ENCODE measurements around the gene DOCK10. TPM values are rescaled to one million over a fixed set of nuclear protein-coding genes. Genes with fewer than 3 reads are reported as not detected.

The DOCK10 gene
- total and polyA plus RNA-seq, 10 of the 15 experiments (the other 5 are each of a cell fraction or from before 2014, with no cell fraction given): 16.9 to 120 (median 85.5) TPM

GRCh38 chr2:224951723-224952481 lies 90.4 kb downstream of the DOCK10 start (continued):
- peak; percentile 52 for TF ChIP-seq RELB (IDR thresholded peaks at IDR 0.05; ENCODE audit: low read depth)
- no peak for TF ChIP-seq ZNF217 (IDR thresholded peaks at IDR 0.05)
- TF ChIP-seq NFYB (IDR thresholded peaks at IDR 0.05; ENCODE audit: insufficient read depth, low read depth, low read length): no peak
- no peak for TF ChIP-seq MLLT1 (IDR thresholded peaks at IDR 0.05)
- peak in 1 of 2 experiments; percentile 61; a peak in 1 of 4 replicates for TF ChIP-seq ETV6 (conservative IDR thresholded peaks at IDR 0.05 in 1 of 2, IDR thresholded peaks at IDR 0.05 in 1 of 2; ENCODE audit: borderline replicate concordance in 1 of 2, low read depth in 1 of 2)
- no peak for TF ChIP-seq KAT2A (conservative IDR thresholded peaks at IDR 0.05; ENCODE audit: control insufficient read depth, low read depth, low read length)
- no peak for TF ChIP-seq WRNIP1 (IDR thresholded peaks at IDR 0.05; ENCODE audit: borderline replicate concordance, low read depth, low read length)
- no peak for TF ChIP-seq SMARCA5 (IDR thresholded peaks at IDR 0.05)
- peak; percentile 71; the same call in 1 of the 2 replicates for TF ChIP-seq PML (IDR thresholded peaks at IDR 0.05; ENCODE audit: low read length)
- TF ChIP-seq CHD2 (IDR thresholded peaks at IDR 0.05; ENCODE audit: borderline replicate concordance, low read depth, low read length): no peak
- no peak for TF ChIP-seq ZNF592 (IDR thresholded peaks at IDR 0.05)
- TF ChIP-seq CBX5 (IDR thresholded peaks at IDR 0.05; ENCODE audit: low read depth): no peak
- peak; percentile 91; the same call in 1 of the 2 replicates for TF ChIP-seq FOXM1 (IDR thresholded peaks at IDR 0.05; ENCODE audit: low read depth, low read length)
- TF ChIP-seq RAD21 (IDR thresholded peaks at IDR 0.05; ENCODE audit: insufficient read depth, low read depth, low read length): no peak
- TF ChIP-seq BACH1 (IDR thresholded peaks at IDR 0.05; ENCODE audit: borderline replicate concordance): no peak
- peak; percentile 63; the same call in 1 of the 2 replicates for TF ChIP-seq BCL11A (IDR thresholded peaks at IDR 0.05; ENCODE audit: low read depth, low read length)
- TF ChIP-seq PRDM15 (CRISPR knock-in tag; IDR thresholded peaks at IDR 0.05): no peak
- TF ChIP-seq IRF4 (IDR thresholded peaks at IDR 0.05; ENCODE audit: low read depth, low read length): peak; percentile 41; the same call in 1 of the 2 replicates
